ENCODE results near the gene KEAP1.

GRCh38 chr19:10474962-10475451 is 28.1 kb downstream of the KEAP1 start:
- no peak for TF ChIP-seq CTCF (IDR thresholded peaks at IDR 0.05)
- no peak for TF ChIP-seq ZFX (IDR thresholded peaks at IDR 0.05; ENCODE audit: borderline replicate concordance)

Data from 22Rv1 (cell line).